ENCODE measurements around the gene MLYCD.
"Not testable (repeated sequence)": the region's sequence is repeated elsewhere in the genome, so short reads cannot be mapped to it uniquely, and the experiment has no call there.

The MLYCD gene

GRCh38 chr16:83937922-83938885 is 39.3 kb downstream of the MLYCD start:
- H3K4me1 ChIP-seq (ENCODE audit: control insufficient read depth in 1 of 2, insufficient read depth in 2 of 2, low read length in 2 of 2) = peaks cover 5 to 17% of the 10 kb centered on the region in 2 donors
- no peak overlapping the region for H3K9ac ChIP-seq (ENCODE audit: low read depth in 1 of 2, low read length in 2 of 2)
- no peaks in the 10 kb centered on the region for H3K27me3 ChIP-seq (ENCODE audit: control insufficient read depth in 1 of 2, insufficient read depth in 2 of 2, low read length in 2 of 2)
- H3K4me3 ChIP-seq (ENCODE audit: low read depth in 1 of 2, low read length in 2 of 2) = no peak overlapping the region
- no peaks in the 10 kb centered on the region for H3K36me3 ChIP-seq (ENCODE audit: control insufficient read depth in 1 of 2, insufficient read depth in 2 of 2, low read length in 2 of 2)
- no peaks in the 10 kb centered on the region for H3K9me3 ChIP-seq (ENCODE audit: control insufficient read depth in 1 of 2, low read length in 2 of 2)
- no peak overlapping the region for H3K27ac ChIP-seq (ENCODE audit: low read depth, low read length)

GRCh38 chr16:83939266-83939855 is 40.4 kb downstream of the MLYCD start:
- no peaks in the 10 kb centered on the region for H3K27me3 ChIP-seq (ENCODE audit: control insufficient read depth in 1 of 2, insufficient read depth in 2 of 2, low read length in 2 of 2)
- H3K36me3 ChIP-seq (ENCODE audit: control insufficient read depth in 1 of 2, insufficient read depth in 2 of 2, low read length in 2 of 2) = no peaks in the 10 kb centered on the region
- H3K4me1 ChIP-seq (ENCODE audit: control insufficient read depth in 1 of 2, insufficient read depth in 2 of 2, low read length in 2 of 2) = peaks cover 5 to 17% of the 10 kb centered on the region in 2 donors
- H3K27ac ChIP-seq (ENCODE audit: low read depth, low read length) = no peak overlapping the region
- no peak overlapping the region for H3K9ac ChIP-seq (ENCODE audit: low read depth in 1 of 2, low read length in 2 of 2)
- no peak overlapping the region for H3K4me3 ChIP-seq (ENCODE audit: low read depth in 1 of 2, low read length in 2 of 2)
- H3K9me3 ChIP-seq (ENCODE audit: control insufficient read depth in 1 of 2, low read length in 2 of 2) = no peaks in the 10 kb centered on the region

GRCh38 chr16:83940119-83940518 is 41.2 kb downstream of the MLYCD start:
- Histone ChIP-seq H3K27ac (ENCODE audit: low read depth, low read length) (no peak overlapping the region), H3K9me3 (ENCODE audit: control insufficient read depth in 1 of 2, low read length in 2 of 2) (no peaks in the 10 kb centered on the region), H3K27me3 (ENCODE audit: control insufficient read depth in 1 of 2, insufficient read depth in 2 of 2, low read length in 2 of 2) (no peaks in the 10 kb centered on the region), H3K36me3 (ENCODE audit: control insufficient read depth in 1 of 2, insufficient read depth in 2 of 2, low read length in 2 of 2) (no peaks in the 10 kb centered on the region), H3K4me1 (ENCODE audit: control insufficient read depth in 1 of 2, insufficient read depth in 2 of 2, low read length in 2 of 2) (peaks cover 5 to 17% of the 10 kb centered on the region in 2 donors), H3K9ac (ENCODE audit: low read depth in 1 of 2, low read length in 2 of 2) (no peak overlapping the region), H3K4me3 (ENCODE audit: low read depth in 1 of 2, low read length in 2 of 2) (no peak overlapping the region)

GRCh38 chr16:83940630-83941378 is 41.9 kb downstream of the MLYCD start:
- Histone ChIP-seq H3K4me3 (ENCODE audit: low read depth in 1 of 2, low read length in 2 of 2) (no peak overlapping the region), H3K27ac (ENCODE audit: low read depth, low read length) (no peak overlapping the region), H3K4me1 (ENCODE audit: control insufficient read depth in 1 of 2, insufficient read depth in 2 of 2, low read length in 2 of 2) (peaks cover 6 to 12% of the 10 kb centered on the region in 2 donors), H3K9me3 (ENCODE audit: control insufficient read depth in 1 of 2, low read length in 2 of 2) (no peaks in the 10 kb centered on the region), H3K27me3 (ENCODE audit: control insufficient read depth in 1 of 2, insufficient read depth in 2 of 2, low read length in 2 of 2) (no peaks in the 10 kb centered on the region), H3K36me3 (ENCODE audit: control insufficient read depth in 1 of 2, insufficient read depth in 2 of 2, low read length in 2 of 2) (no peaks in the 10 kb centered on the region), H3K9ac (ENCODE audit: low read depth in 1 of 2, low read length in 2 of 2) (no peak overlapping the region)

- H3K27ac ChIP-seq (ENCODE audit: low read depth, low read length); H3K9ac ChIP-seq (ENCODE audit: low read depth in 1 of 2, low read length in 2 of 2); H3K4me3 ChIP-seq (ENCODE audit: low read depth in 1 of 2, low read length in 2 of 2); H3K9me3 ChIP-seq (ENCODE audit: control insufficient read depth in 1 of 2, low read length in 2 of 2); H3K36me3 ChIP-seq (ENCODE audit: control insufficient read depth in 1 of 2, insufficient read depth in 2 of 2, low read length in 2 of 2); H3K27me3 ChIP-seq (ENCODE audit: control insufficient read depth in 1 of 2, insufficient read depth in 2 of 2, low read length in 2 of 2): not testable (repeated sequence)
- H3K4me1 ChIP-seq (ENCODE audit: control insufficient read depth in 1 of 2, insufficient read depth in 2 of 2, low read length in 2 of 2) = peaks cover 8 to 14% of the 10 kb centered on the region in 2 donors
Measured at GRCh38 chr16:83941546-83941945, 42.6 kb downstream of the MLYCD start.

GRCh38 chr16:83942074-83942473 is 43.2 kb downstream of the MLYCD start:
- H3K27me3 ChIP-seq (ENCODE audit: control insufficient read depth in 1 of 2, insufficient read depth in 2 of 2, low read length in 2 of 2) = no peaks in the 10 kb centered on the region
- H3K4me3 ChIP-seq (ENCODE audit: low read depth in 1 of 2, low read length in 2 of 2) = no peak overlapping the region
- no peaks in the 10 kb centered on the region for H3K9me3 ChIP-seq (ENCODE audit: control insufficient read depth in 1 of 2, low read length in 2 of 2)
- no peak overlapping the region for H3K27ac ChIP-seq (ENCODE audit: low read depth, low read length)
- peaks cover 11 to 16% of the 10 kb centered on the region in 2 donors for H3K4me1 ChIP-seq (ENCODE audit: control insufficient read depth in 1 of 2, insufficient read depth in 2 of 2, low read length in 2 of 2)
- no peaks in the 10 kb centered on the region for H3K36me3 ChIP-seq (ENCODE audit: control insufficient read depth in 1 of 2, insufficient read depth in 2 of 2, low read length in 2 of 2)
- H3K9ac ChIP-seq (ENCODE audit: low read depth in 1 of 2, low read length in 2 of 2) = no peak overlapping the region

- H3K36me3 ChIP-seq (ENCODE audit: control insufficient read depth in 1 of 2, insufficient read depth in 2 of 2, low read length in 2 of 2) = no peaks in the 10 kb centered on the region
- H3K4me1 ChIP-seq (ENCODE audit: control insufficient read depth in 1 of 2, insufficient read depth in 2 of 2, low read length in 2 of 2) = peaks cover 19 to 20% of the 10 kb centered on the region in 2 donors
- H3K9me3 ChIP-seq (ENCODE audit: control insufficient read depth in 1 of 2, low read length in 2 of 2) = no peaks in the 10 kb centered on the region
- no peak overlapping the region for H3K27ac ChIP-seq (ENCODE audit: low read depth, low read length)
- no peak overlapping the region for H3K9ac ChIP-seq (ENCODE audit: low read depth in 1 of 2, low read length in 2 of 2)
- no peaks in the 10 kb centered on the region for H3K27me3 ChIP-seq (ENCODE audit: control insufficient read depth in 1 of 2, insufficient read depth in 2 of 2, low read length in 2 of 2)
- H3K4me3 ChIP-seq (ENCODE audit: low read depth in 1 of 2, low read length in 2 of 2) = no peak overlapping the region
Measured at GRCh38 chr16:83942815-83943515, 44.0 kb downstream of the MLYCD start.

GRCh38 chr16:83943516-83944050 is 44.7 kb downstream of the MLYCD start:
- Histone ChIP-seq H3K36me3 (ENCODE audit: control insufficient read depth in 1 of 2, insufficient read depth in 2 of 2, low read length in 2 of 2) (no peaks in the 10 kb centered on the region), H3K27me3 (ENCODE audit: control insufficient read depth in 1 of 2, insufficient read depth in 2 of 2, low read length in 2 of 2) (no peaks in the 10 kb centered on the region), H3K4me1 (ENCODE audit: control insufficient read depth in 1 of 2, insufficient read depth in 2 of 2, low read length in 2 of 2) (peaks cover 22 to 24% of the 10 kb centered on the region in 2 donors), H3K9ac (ENCODE audit: low read depth in 1 of 2, low read length in 2 of 2) (no peak overlapping the region), H3K27ac (ENCODE audit: low read depth, low read length) (no peak overlapping the region), H3K9me3 (ENCODE audit: control insufficient read depth in 1 of 2, low read length in 2 of 2) (no peaks in the 10 kb centered on the region), H3K4me3 (ENCODE audit: low read depth in 1 of 2, low read length in 2 of 2) (no peak overlapping the region)

- Histone ChIP-seq H3K27me3 (ENCODE audit: control insufficient read depth in 1 of 2, insufficient read depth in 2 of 2, low read length in 2 of 2) (no peaks in the 10 kb centered on the region), H3K36me3 (ENCODE audit: control insufficient read depth in 1 of 2, insufficient read depth in 2 of 2, low read length in 2 of 2) (no peaks in the 10 kb centered on the region), H3K9me3 (ENCODE audit: control insufficient read depth in 1 of 2, low read length in 2 of 2) (no peaks in the 10 kb centered on the region), H3K9ac (ENCODE audit: low read depth in 1 of 2, low read length in 2 of 2) (no peak overlapping the region), H3K4me3 (ENCODE audit: low read depth in 1 of 2, low read length in 2 of 2) (no peak overlapping the region), H3K4me1 (ENCODE audit: control insufficient read depth in 1 of 2, insufficient read depth in 2 of 2, low read length in 2 of 2) (peaks cover 25 to 35% of the 10 kb centered on the region in 2 donors), H3K27ac (ENCODE audit: low read depth, low read length) (no peak overlapping the region)
Measured at GRCh38 chr16:83945587-83945986, 46.7 kb downstream of the MLYCD start.
